Right lobe of liver (tissue), 4 donors: ENCODE results near the gene TNNC1.

ENCODE experiments used
- POLR2A ChIP-seq: fragments of 450-650 bp; IDR thresholded peaks from one replicate; pipeline ENCODE4 v1.6.1; 2017; ENCODE audit warnings: antibody characterized with exemption, mild to moderate bottlenecking
- TF ChIP-seq, protein P1 (sequence below), 4 donors: fragments of 200-600 bp in 3 of 4; fragments of 450-650 bp in 1 of 4; IDR thresholded peaks; one replicate each; pipeline versions ENCODE4 v1.5.1 to v1.8.0; 2016 to 2022; ENCODE audit warnings: antibody characterized with exemption in 4 of 4, mild to moderate bottlenecking in 2 of 4
- donor health status: DM: no; HTN: no; CAD: no.
- donor health status: DM: no; HTN: no; CAD: no.
- donor health status: DM: no; HTN: yes; CAD: no.

DNA sequence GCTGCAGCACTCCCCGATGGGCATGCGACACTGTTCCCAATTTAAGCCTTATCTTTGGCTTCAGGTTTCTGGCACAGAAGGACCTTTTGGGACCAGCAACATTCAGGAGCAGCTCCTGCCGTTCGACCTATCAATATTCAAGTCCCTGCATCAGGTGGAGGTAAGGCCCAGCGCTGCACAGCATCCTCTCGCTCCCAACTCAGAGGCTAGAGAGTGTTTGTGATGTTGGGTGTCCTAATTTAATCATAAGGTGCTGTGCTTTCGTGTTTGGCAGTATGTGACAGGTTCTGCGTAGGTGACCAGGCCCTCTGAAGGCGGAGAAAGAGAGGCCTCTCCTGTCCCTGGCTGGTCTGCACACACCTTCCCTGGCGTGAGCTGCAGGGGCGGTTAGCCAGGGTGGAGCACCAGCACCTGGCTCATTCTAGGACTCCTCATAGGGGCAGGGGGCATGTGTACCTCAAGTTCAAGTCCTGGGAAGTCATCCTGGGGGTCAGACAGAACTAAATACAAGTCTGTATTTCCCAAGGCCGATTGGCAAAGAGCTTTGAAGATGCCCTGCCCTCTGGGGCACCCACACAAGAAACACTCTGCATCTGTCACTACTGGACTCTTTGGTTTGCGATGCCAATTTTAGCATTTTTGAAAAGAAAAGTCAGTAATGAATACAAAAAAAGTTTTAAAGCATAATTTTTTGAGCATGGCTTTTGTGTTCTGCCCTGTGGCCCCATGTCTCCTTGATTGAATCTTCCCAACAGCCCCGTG, 18.6 kb upstream of the TNNC1 start:
- TF ChIP-seq POLR2A = no peak
- TF ChIP-seq, protein P1, sequence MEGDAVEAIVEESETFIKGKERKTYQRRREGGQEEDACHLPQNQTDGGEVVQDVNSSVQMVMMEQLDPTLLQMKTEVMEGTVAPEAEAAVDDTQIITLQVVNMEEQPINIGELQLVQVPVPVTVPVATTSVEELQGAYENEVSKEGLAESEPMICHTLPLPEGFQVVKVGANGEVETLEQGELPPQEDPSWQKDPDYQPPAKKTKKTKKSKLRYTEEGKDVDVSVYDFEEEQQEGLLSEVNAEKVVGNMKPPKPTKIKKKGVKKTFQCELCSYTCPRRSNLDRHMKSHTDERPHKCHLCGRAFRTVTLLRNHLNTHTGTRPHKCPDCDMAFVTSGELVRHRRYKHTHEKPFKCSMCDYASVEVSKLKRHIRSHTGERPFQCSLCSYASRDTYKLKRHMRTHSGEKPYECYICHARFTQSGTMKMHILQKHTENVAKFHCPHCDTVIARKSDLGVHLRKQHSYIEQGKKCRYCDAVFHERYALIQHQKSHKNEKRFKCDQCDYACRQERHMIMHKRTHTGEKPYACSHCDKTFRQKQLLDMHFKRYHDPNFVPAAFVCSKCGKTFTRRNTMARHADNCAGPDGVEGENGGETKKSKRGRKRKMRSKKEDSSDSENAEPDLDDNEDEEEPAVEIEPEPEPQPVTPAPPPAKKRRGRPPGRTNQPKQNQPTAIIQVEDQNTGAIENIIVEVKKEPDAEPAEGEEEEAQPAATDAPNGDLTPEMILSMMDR (IDR thresholded peaks at IDR 0.05) = no peak
